ENCODE measurements around the gene COL1A1.
A peak's percentile ranks its signal among the peaks of the same experiment; 100 is the strongest.

The COL1A1 gene

GRCh38 chr17:50162466-50163254, 38.8 kb downstream of the COL1A1 start:
- no peak for DNase-seq (ENCODE audit: low read depth)
- H3K4me3 ChIP-seq (ENCODE audit: low read depth, low read length), result no peak overlapping the region
- TF ChIP-seq CTCF (IDR thresholded peaks at IDR 0.05; ENCODE audit: low read depth, low read length, missing control alignments), result no peak

GRCh38 chr17:50161911-50162288, 39.5 kb downstream of the COL1A1 start:
- no peak for TF ChIP-seq CTCF (IDR thresholded peaks at IDR 0.05; ENCODE audit: low read depth, low read length, missing control alignments)
- peak overlapping the region; percentile 20 for H3K4me3 ChIP-seq (ENCODE audit: low read depth, low read length)
- no peak for DNase-seq (ENCODE audit: low read depth)

GRCh38 chr17:50161023-50161910, 40.2 kb downstream of the COL1A1 start:
- H3K4me3 ChIP-seq (ENCODE audit: low read depth, low read length), result peak overlapping the region; percentile 59
- TF ChIP-seq CTCF (IDR thresholded peaks at IDR 0.05; ENCODE audit: low read depth, low read length, missing control alignments), result peak; percentile 91
- peak; percentile 67 for DNase-seq (ENCODE audit: low read depth)

DNA sequence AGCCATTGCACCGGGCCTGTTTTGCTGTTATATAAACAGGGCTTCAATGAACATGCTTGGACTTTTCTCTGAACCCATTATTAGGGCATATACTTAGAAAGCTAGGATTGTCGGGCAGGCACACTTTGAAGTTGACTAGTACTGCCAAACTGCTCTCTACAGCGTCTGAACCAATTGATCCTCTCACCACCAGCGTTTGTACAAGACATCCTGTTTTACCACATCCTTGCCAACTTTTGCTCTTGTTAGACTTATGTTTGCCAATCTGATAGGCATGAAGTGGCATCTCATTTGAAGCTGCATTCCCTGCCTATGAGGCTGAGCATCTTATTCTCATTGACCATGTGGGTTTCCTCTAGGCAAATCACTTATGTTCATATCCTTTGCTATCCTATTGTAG, 43.5 kb downstream of the COL1A1 start:
- no peak for TF ChIP-seq CTCF (IDR thresholded peaks at IDR 0.05; ENCODE audit: low read depth, low read length, missing control alignments)
- no peak overlapping the region for H3K4me3 ChIP-seq (ENCODE audit: low read depth, low read length)
- DNase-seq (ENCODE audit: low read depth), result no peak

DNA sequence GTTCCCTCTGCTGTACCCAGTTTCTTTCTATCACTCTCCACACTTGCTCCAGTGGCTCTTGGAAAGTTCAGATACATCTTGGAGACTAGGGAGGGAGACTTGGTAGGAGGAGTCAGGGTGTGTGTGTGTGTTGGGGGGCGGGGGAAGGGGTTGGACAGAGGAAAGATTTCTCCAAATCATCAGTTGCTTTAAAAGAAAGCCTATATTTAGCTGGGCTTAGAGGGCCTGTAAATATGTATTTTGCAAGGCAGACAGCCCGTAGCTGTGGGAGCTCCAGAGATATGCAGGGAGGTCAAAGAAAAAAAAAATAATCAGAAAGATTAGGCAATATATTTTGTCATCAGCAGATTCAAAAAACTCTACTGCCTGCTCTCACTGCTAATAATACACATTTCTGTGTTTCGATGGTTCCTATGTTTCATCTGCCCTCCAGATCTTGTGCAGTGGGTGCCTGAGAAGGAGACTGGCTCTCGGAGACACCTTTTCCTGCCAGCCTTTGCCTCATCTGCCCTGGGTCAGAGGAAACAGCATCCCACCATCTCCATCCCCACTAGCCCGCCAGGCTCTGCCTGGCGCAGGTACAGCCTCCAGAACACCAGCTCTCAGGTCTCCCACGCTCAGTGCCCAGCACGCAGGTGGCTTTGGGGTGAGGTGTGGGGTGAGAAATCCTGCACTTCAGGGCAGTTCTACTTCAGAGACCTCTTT, 46.2 kb downstream of the COL1A1 start:
- peak overlapping the region; percentile 31 for H3K4me3 ChIP-seq (ENCODE audit: low read depth, low read length)
- no peak for TF ChIP-seq CTCF (IDR thresholded peaks at IDR 0.05; ENCODE audit: low read depth, low read length, missing control alignments)
- DNase-seq (ENCODE audit: low read depth), result no peak

DNA sequence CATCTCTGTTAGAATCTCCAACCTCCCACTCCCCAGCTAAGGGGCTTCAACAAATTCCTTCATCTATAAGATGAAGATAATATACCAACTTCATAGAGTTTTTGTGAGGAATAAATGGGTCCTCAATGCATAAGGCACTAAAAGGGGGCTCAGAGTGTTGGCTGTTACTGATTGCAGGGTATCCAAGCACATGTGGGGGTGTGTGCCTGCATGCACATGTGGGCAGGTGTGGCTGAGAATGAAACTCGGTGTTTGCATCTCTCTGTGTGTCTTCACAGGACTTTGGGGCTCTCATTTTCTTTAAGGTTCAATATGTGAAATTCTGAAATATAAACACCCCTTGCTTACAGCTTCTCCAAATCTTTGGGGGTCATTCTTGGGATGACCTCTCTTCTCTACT, 46.8 kb downstream of the COL1A1 start:
- no peak for DNase-seq (ENCODE audit: low read depth)
- H3K4me3 ChIP-seq (ENCODE audit: low read depth, low read length), result peak overlapping the region; percentile 31
- TF ChIP-seq CTCF (IDR thresholded peaks at IDR 0.05; ENCODE audit: low read depth, low read length, missing control alignments), result no peak
